H9 (cell line): ENCODE results near the gene FHIT. TPM values are rescaled to one million over a fixed set of nuclear protein-coding genes. Genes with fewer than 3 reads are reported as not detected.

Experiments used
- DNase-seq: peaks from one replicate; pipeline ENCODE4 v3.0.0-alpha.2; 2017
- H2AFZ ChIP-seq: one replicate; pipeline ENCODE4 v1.6.1; 2013; ENCODE audit warnings: mild to moderate bottlenecking, low read length, control low read depth, moderate library complexity
- H2AK5ac ChIP-seq: 2 replicates; pipeline ENCODE4 v1.6.1; 2013; ENCODE audit warnings: low read length, control low read depth, mixed read lengths; ENCODE audit not compliant: insufficient read length
- H2BK120ac ChIP-seq: one replicate; pipeline ENCODE4 v1.6.1; 2013; ENCODE audit warnings: low read depth, mild to moderate bottlenecking, low read length, control low read depth, inconsistent platforms; ENCODE audit not compliant: poor library complexity, severe bottlenecking
- H2BK12ac ChIP-seq: 2 replicates; pipeline ENCODE4 v1.6.1; 2013; ENCODE audit warnings: low read length, control low read depth, mixed read lengths, low read depth; ENCODE audit not compliant: insufficient read length
- H2BK15ac ChIP-seq: 2 replicates; pipeline ENCODE4 v1.6.1; 2013; ENCODE audit warnings: low read depth, low read length, control low read depth
- H2BK20ac ChIP-seq: one replicate; pipeline ENCODE4 v1.6.1; 2013; ENCODE audit warnings: low read depth, mild to moderate bottlenecking, low read length, control low read depth, inconsistent platforms; ENCODE audit not compliant: poor library complexity, severe bottlenecking
- H2BK5ac ChIP-seq: 2 replicates; pipeline ENCODE4 v1.6.1; 2013; ENCODE audit warnings: low read length, control low read depth, mixed read lengths; ENCODE audit not compliant: insufficient read length
- H3K14ac ChIP-seq: 2 replicates; pipeline ENCODE4 v1.6.1; 2013; ENCODE audit warnings: low read length, control low read depth; ENCODE audit not compliant: insufficient read depth
- H3K18ac ChIP-seq: 2 replicates; pipeline ENCODE4 v1.6.1; 2013; ENCODE audit warnings: low read depth, mild to moderate bottlenecking, mixed read lengths, low read length, control low read depth; ENCODE audit not compliant: insufficient read length
- H3K23ac ChIP-seq: 2 replicates; pipeline ENCODE4 v1.6.1; 2013; ENCODE audit warnings: low read length, control low read depth, mixed read lengths, low read depth; ENCODE audit not compliant: insufficient read length
- H3K23me2 ChIP-seq: 2 replicates; pipeline ENCODE4 v1.6.1; 2013; ENCODE audit warnings: low read depth, mild to moderate bottlenecking, mixed read lengths, low read length, control low read depth; ENCODE audit not compliant: insufficient read length, poor library complexity, severe bottlenecking
- H3K27ac ChIP-seq: 2 replicates; pipeline ENCODE4 v1.5.1; 2013; ENCODE audit warnings: low read length, control low read depth, mixed read lengths, low read depth; ENCODE audit not compliant: insufficient read length
- H3K27me3 ChIP-seq: 2 replicates; pipeline ENCODE4 v1.6.1; 2013; ENCODE audit warnings: low read length, control low read depth, inconsistent platforms; ENCODE audit not compliant: insufficient read depth
- H3K4ac ChIP-seq: 2 replicates; pipeline ENCODE4 v1.6.1; 2013; ENCODE audit warnings: low read depth, mild to moderate bottlenecking, control low read depth, inconsistent platforms, low read length, moderate library complexity
- H3K4me1 ChIP-seq: 2 replicates; pipeline ENCODE4 v1.6.1; 2013; ENCODE audit warnings: low read length, control low read depth, inconsistent platforms; ENCODE audit not compliant: insufficient read depth
- H3K4me2 ChIP-seq: 2 replicates; pipeline ENCODE4 v1.6.1; 2013; ENCODE audit warnings: low read length, control low read depth, mixed read lengths; ENCODE audit not compliant: insufficient read length, insufficient read depth
- H3K56ac ChIP-seq: 2 replicates; pipeline ENCODE4 v1.6.1; 2013; ENCODE audit warnings: low read depth, mild to moderate bottlenecking, mixed read lengths, low read length, control low read depth; ENCODE audit not compliant: insufficient read length
- H3K79me1 ChIP-seq: 2 replicates; pipeline ENCODE4 v1.6.1; 2013; ENCODE audit warnings: low read depth, mild to moderate bottlenecking, moderate library complexity, low read length, control low read depth, inconsistent platforms; ENCODE audit not compliant: insufficient read depth, poor library complexity, severe bottlenecking
- H3K79me2 ChIP-seq: 2 replicates; pipeline ENCODE4 v1.6.1; 2013; ENCODE audit warnings: low read length, control low read depth, inconsistent platforms; ENCODE audit not compliant: insufficient read depth
- H3K9ac ChIP-seq: 2 replicates; pipeline ENCODE4 v1.6.1; 2013; ENCODE audit warnings: low read length, control low read depth, mixed read lengths; ENCODE audit not compliant: insufficient read length; ENCODE audit errors: extremely low read depth
- H3K9me3 ChIP-seq: one replicate; pipeline ENCODE4 v1.6.1; 2013; ENCODE audit warnings: low read depth, low read length, inconsistent platforms; ENCODE audit not compliant: control insufficient read depth
- H3T11ph ChIP-seq: one replicate; pipeline ENCODE4 v1.6.1; 2013; ENCODE audit warnings: mild to moderate bottlenecking, low read length, control low read depth, inconsistent platforms
- H4K20me1 ChIP-seq: one replicate; pipeline ENCODE4 v1.6.1; 2013; ENCODE audit not compliant: control insufficient read depth, insufficient read length, insufficient read depth
- H4K5ac ChIP-seq: 2 replicates; pipeline ENCODE4 v1.6.1; 2013; ENCODE audit warnings: low read depth, mild to moderate bottlenecking, mixed read lengths, low read length, control low read depth; ENCODE audit not compliant: insufficient read length
- H4K8ac ChIP-seq: replicated peaks from 2 replicates; pipeline ENCODE4 v1.6.1; 2013; ENCODE audit warnings: low read length, control low read depth, mixed read lengths, low read depth; ENCODE audit not compliant: insufficient read length
- H4K91ac ChIP-seq: 2 replicates; pipeline ENCODE4 v1.6.1; 2013; ENCODE audit warnings: low read depth, mild to moderate bottlenecking, moderate library complexity, mixed read lengths, low read length, control low read depth; ENCODE audit not compliant: insufficient read length
- H3K27ac Mint-ChIP-seq, 3 experiments: 2 replicates in 2 of 3; 3 replicates in 1 of 3; pipeline ENCODE4 v1.8.0; 2020 to 2021; ENCODE audit warnings: mixed read lengths in 3 of 3, mild to moderate bottlenecking in 1 of 3, moderate library complexity in 1 of 3
- H3K27me3 Mint-ChIP-seq: 2 replicates; pipeline ENCODE4 v1.8.0; 2021; ENCODE audit warnings: low read depth, mild to moderate bottlenecking, moderate library complexity, mixed read lengths
- H3K36me3 Mint-ChIP-seq, 3 experiments: 2 replicates in 2 of 3; 3 replicates in 1 of 3; pipeline ENCODE4 v1.8.0; 2020 to 2021; ENCODE audit warnings: low read depth in 3 of 3, mixed read lengths in 3 of 3; ENCODE audit not compliant: insufficient read depth in 1 of 3
- H3K4me1 Mint-ChIP-seq, 2 experiments: 2 replicates each; pipeline ENCODE4 v1.8.0; 2020; ENCODE audit warnings: mixed read lengths in 2 of 2
- H3K4me3 Mint-ChIP-seq, 2 experiments: 2 replicates in 1 of 2; 3 replicates in 1 of 2; pipeline ENCODE4 v1.8.0; 2020 to 2021; ENCODE audit warnings: mild to moderate bottlenecking in 2 of 2, mixed read lengths in 2 of 2, moderate library complexity in 1 of 2
- H3K9me3 Mint-ChIP-seq, 2 experiments: 2 replicates in 1 of 2; 3 replicates in 1 of 2; pipeline ENCODE4 v1.8.0; 2020; ENCODE audit warnings: mild to moderate bottlenecking in 2 of 2, mixed read lengths in 2 of 2, moderate library complexity in 1 of 2
- WGBS: extraction: QIAGEN DNeasy Blood & Tissue Kit; methylation state at CpG from one replicate; pipeline ENCODE4 v1.1.7; 2013; ENCODE audit warnings: missing lambda C conversion rate, low lambda C conversion rate, mixed read lengths; ENCODE audit not compliant: insufficient read length; ENCODE audit errors: extremely low coverage; 5-methylcytosine and 5-hydroxymethylcytosine counted together
- total RNA-seq: library from RNA; stranded (reverse); gene quantifications from 2 replicates; pipeline ENCODE4 v1.2.1, GENCODE V29; 2021
- TF ChIP-seq, protein P1 (sequence below): fragments of 200-600 bp; sonication (generic); conservative IDR thresholded peaks from 3 replicates; pipeline ENCODE4 v1.8.0; 2021; ENCODE audit warnings: antibody characterized with exemption, mild to moderate bottlenecking

FHIT gene
- total RNA-seq, 1 experiment from 2014 or later: 3.0 TPM

DNA sequence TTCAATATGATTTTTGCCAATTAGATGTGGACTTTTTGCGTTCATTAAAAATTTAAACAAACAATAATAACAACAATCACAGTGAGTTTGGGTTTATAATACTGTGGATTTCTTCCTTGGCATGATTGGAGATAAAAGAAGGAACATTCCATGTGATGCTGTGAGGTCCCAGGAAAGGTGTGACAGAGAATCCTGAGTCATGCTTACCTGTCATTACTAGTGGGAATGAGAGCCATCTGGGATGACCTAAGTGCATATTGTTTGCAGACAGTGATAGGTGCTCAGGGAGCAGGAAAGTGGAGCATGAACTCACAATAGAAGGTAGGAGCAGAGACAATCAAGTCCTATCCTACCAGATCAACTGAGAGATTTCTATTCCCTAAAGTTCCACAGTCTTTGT lies 1434.9 kb downstream of the FHIT start:
- Histone ChIP-seq H2AFZ (no peak overlapping the region), H3K27ac (no peak overlapping the region)
- H3K27ac Mint-ChIP-seq: no peak overlapping the region

More for the DNA sequence above, 1434.9 kb downstream of the FHIT start:
- H3K4me2 ChIP-seq: no peak overlapping the region
- H3K36me3 Mint-ChIP-seq: peaks cover 0 to 3% (median 0%) of the 10 kb centered on the region in 3 experiments; a peak in 1 of 7 replicates
- no peak overlapping the region for H2BK12ac ChIP-seq
- WGBS: no CpG with 5 or more reads among the region's 1 CpG
- no peak for DNase-seq
- no peak overlapping the region for H3K4ac ChIP-seq
- TF ChIP-seq, protein P1, sequence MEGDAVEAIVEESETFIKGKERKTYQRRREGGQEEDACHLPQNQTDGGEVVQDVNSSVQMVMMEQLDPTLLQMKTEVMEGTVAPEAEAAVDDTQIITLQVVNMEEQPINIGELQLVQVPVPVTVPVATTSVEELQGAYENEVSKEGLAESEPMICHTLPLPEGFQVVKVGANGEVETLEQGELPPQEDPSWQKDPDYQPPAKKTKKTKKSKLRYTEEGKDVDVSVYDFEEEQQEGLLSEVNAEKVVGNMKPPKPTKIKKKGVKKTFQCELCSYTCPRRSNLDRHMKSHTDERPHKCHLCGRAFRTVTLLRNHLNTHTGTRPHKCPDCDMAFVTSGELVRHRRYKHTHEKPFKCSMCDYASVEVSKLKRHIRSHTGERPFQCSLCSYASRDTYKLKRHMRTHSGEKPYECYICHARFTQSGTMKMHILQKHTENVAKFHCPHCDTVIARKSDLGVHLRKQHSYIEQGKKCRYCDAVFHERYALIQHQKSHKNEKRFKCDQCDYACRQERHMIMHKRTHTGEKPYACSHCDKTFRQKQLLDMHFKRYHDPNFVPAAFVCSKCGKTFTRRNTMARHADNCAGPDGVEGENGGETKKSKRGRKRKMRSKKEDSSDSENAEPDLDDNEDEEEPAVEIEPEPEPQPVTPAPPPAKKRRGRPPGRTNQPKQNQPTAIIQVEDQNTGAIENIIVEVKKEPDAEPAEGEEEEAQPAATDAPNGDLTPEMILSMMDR: no peak
- H3K23ac ChIP-seq: no peak overlapping the region
- no peaks in the 10 kb centered on the region for H4K20me1 ChIP-seq
- H3K79me1 ChIP-seq: no peaks in the 10 kb centered on the region
- no peak overlapping the region for H3K9ac ChIP-seq
- H3T11ph ChIP-seq: no peak overlapping the region
- H3K18ac ChIP-seq: no peak overlapping the region
- H4K91ac ChIP-seq: no peak overlapping the region
- H3K27me3 Mint-ChIP-seq: no peaks in the 10 kb centered on the region
- no peaks in the 10 kb centered on the region for H3K79me2 ChIP-seq
- peaks cover 0 to 2% of the 10 kb centered on the region in 2 experiments; a peak in 1 of 5 replicates for H3K9me3 Mint-ChIP-seq
- H2BK120ac ChIP-seq: no peak overlapping the region
- no peak overlapping the region for H4K5ac ChIP-seq
- no peak overlapping the region for H3K14ac ChIP-seq
- H3K4me3 Mint-ChIP-seq: no peak overlapping the region
- H3K56ac ChIP-seq: no peak overlapping the region
- H2BK5ac ChIP-seq: no peak overlapping the region
- no peak overlapping the region for H2AK5ac ChIP-seq
- H2BK15ac ChIP-seq: no peak overlapping the region
- H3K4me1 Mint-ChIP-seq: peaks cover 31 to 37% of the 10 kb centered on the region in 2 experiments
- no peak overlapping the region for H4K8ac ChIP-seq
- no peaks in the 10 kb centered on the region for H3K27me3 ChIP-seq
- H3K23me2 ChIP-seq: no peaks in the 10 kb centered on the region
- H2BK20ac ChIP-seq: no peak overlapping the region
- H3K9me3 ChIP-seq: no peaks in the 10 kb centered on the region
- H3K4me1 ChIP-seq: peaks cover 7% of the 10 kb centered on the region; the same call in 1 of the 2 replicates
